GM12865 (cell line): ENCODE measurements around the gene THSD4.
A peak's percentile ranks its signal among the peaks of the same experiment; 100 is the strongest.

Experiments
- DNase-seq: peaks from one replicate; pipeline ENCODE4 v3.0.0; 2010; ENCODE audit warnings: low read depth
- H3K4me3 ChIP-seq: 2 replicates; pipeline ENCODE4 v1.5.1; 2011; ENCODE audit warnings: mild to moderate bottlenecking, low read depth, low read length, control low read depth
- CTCF ChIP-seq: IDR thresholded peaks from 2 replicates; pipeline ENCODE4 v1.5.1; 2011; ENCODE audit warnings: low read length, control low read depth, low read depth, inconsistent platforms; ENCODE audit not compliant: insufficient read depth; ENCODE audit errors: missing control alignments

THSD4 gene

GRCh38 chr15:71802770-71803169 lies 687.5 kb downstream of the THSD4 start:
- H3K4me3 ChIP-seq: no peak overlapping the region
- TF ChIP-seq CTCF: peak; percentile 48
- peak; percentile 49 for DNase-seq

- H3K4me3 ChIP-seq: peak overlapping the region; percentile 16
- no peak for TF ChIP-seq CTCF
- DNase-seq: peak; percentile 35
Observed at GRCh38 chr15:71804226-71804625, 689.0 kb downstream of the THSD4 start.

GRCh38 chr15:71804695-71805470 lies 689.6 kb downstream of the THSD4 start:
- TF ChIP-seq CTCF: no peak

GRCh38 chr15:71806452-71806931 lies 691.2 kb downstream of the THSD4 start:
- no peak overlapping the region for H3K4me3 ChIP-seq
- peak; percentile 13 for DNase-seq
- no peak for TF ChIP-seq CTCF

More at GRCh38 chr15:71804695-71805470, 689.6 kb downstream of the THSD4 start:
- H3K4me3 ChIP-seq: peak overlapping the region; percentile 16
- DNase-seq: peak; percentile 69

DNA sequence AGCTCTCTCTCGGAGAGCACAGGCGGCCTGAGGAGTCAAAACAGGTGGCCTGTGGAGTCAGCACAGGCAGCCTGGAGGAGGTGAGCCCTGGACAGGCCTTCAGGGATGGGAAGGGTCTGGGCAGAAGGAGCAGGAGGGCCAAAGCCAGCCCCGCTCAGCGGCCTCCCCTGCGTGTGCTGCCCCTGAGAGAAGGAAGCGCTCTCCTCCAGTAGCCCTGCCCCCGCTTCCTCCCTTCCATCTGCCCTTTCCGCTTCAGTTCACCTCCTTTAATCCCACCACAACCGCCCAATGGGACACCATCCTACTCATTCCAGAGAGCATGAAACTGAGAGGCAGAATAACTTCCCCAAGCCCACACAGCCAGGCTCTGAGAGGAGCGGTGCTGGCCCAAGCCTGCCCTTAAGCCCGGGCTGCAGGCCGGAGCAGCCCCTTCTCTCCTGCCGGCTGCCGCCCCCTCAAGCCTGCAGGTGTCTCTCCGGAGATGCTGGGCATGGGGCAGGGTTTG lies 691.9 kb downstream of the THSD4 start:
- no peak overlapping the region for H3K4me3 ChIP-seq
- no peak for DNase-seq
- TF ChIP-seq CTCF: no peak

DNA sequence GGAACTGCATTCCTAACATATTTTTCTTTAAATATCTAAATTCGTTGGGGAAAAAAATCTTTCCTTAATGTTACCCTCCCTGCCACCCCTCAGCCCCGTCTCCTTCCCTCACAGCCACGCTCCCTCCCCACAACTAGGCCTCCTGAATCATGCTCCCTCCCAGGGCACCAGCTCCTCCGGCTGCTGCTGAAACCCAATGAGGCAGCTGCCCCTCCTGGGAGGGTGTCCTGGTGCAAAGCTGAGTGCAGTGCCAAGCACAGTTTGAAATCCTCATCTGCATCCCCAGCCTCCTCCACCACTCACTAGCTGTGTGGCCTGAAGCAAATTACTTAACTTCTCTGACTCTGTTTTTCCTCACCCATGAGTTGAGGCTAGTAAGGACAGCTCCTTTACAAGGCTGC lies 692.4 kb downstream of the THSD4 start:
- DNase-seq: no peak
- no peak overlapping the region for H3K4me3 ChIP-seq
- TF ChIP-seq CTCF: no peak
